Vagina (tissue), 2 donors: ENCODE data around the gene SLC7A4. TPM values are rescaled to one million over a fixed set of nuclear protein-coding genes. Genes with fewer than 3 reads are reported as not detected.
"Not testable (repeated sequence)": the region's sequence is repeated elsewhere in the genome, so short reads cannot be mapped to it uniquely, and the experiment has no call there.

ENCODE experiments used
- DNase-seq, 2 donors: peaks; one replicate each; pipeline ENCODE4 v3.0.0-alpha.2; 2017; ENCODE audit errors: extremely low spot score in 2 of 2
- H3K27ac ChIP-seq: fragments of 200-600 bp; sonication (generic); one replicate; pipeline ENCODE4 v1.5.1; 2019
- H3K27me3 ChIP-seq: fragments of 200-600 bp; sonication (generic); one replicate; pipeline ENCODE4 v1.5.1; 2019
- H3K36me3 ChIP-seq, 2 donors: fragments of 200-600 bp; sonication (generic); one replicate each; pipeline ENCODE4 v1.5.1; 2017 to 2019
- H3K4me1 ChIP-seq: fragments of 200-600 bp; sonication (generic); one replicate; pipeline ENCODE4 v1.5.1; 2019
- H3K4me3 ChIP-seq, 2 donors: fragments of 200-600 bp; sonication (generic); 1 replicate in 1 of 2; 2 replicates in 1 of 2; pipeline ENCODE4 v1.5.1; 2016 to 2019
- H3K9me3 ChIP-seq: fragments of 200-600 bp; sonication (generic); one replicate; pipeline ENCODE4 v1.5.1; 2019
- POLR2A ChIP-seq, 2 donors: fragments of 450-650 bp; IDR thresholded peaks; one replicate each; pipeline ENCODE4 v1.6.1; 2017; ENCODE audit warnings: antibody characterized with exemption in 2 of 2, mild to moderate bottlenecking in 2 of 2, moderate library complexity in 2 of 2
- POLR2AphosphoS5 ChIP-seq, 2 donors: sonication (generic); formaldehyde crosslinking; IDR thresholded peaks; one replicate each; pipeline ENCODE4 v1.9.0; 2017; ENCODE audit warnings: antibody characterized with exemption in 2 of 2, mild to moderate bottlenecking in 2 of 2, low read depth in 1 of 2; ENCODE audit not compliant: insufficient read depth in 1 of 2
- intact Hi-C: fragments of 100-400 bp; cut with DNase I; formaldehyde crosslinking; loops from one replicate; pipeline ENCODE4 v1.15.1; 2023
- total RNA-seq: library from RNA; depleted of rRNA; stranded (reverse); fragments of >200 nt; gene quantifications from one replicate; pipeline ENCODE4 v1.2.3, GENCODE V29; 2016
- TF ChIP-seq, protein P1 (sequence below), 3 experiments: fragments of 450-650 bp in 2 of 3; fragments of 200-600 bp in 1 of 3; sonication (generic) in 1 of 3; IDR thresholded peaks; one replicate each; pipeline ENCODE4 v1.5.1; 2017 to 2019; ENCODE audit warnings: antibody characterized with exemption in 3 of 3, mild to moderate bottlenecking in 2 of 3, moderate library complexity in 2 of 3

Gene SLC7A4
- total RNA-seq, 1 donor from 2014 or later: 0.98 TPM

DNA sequence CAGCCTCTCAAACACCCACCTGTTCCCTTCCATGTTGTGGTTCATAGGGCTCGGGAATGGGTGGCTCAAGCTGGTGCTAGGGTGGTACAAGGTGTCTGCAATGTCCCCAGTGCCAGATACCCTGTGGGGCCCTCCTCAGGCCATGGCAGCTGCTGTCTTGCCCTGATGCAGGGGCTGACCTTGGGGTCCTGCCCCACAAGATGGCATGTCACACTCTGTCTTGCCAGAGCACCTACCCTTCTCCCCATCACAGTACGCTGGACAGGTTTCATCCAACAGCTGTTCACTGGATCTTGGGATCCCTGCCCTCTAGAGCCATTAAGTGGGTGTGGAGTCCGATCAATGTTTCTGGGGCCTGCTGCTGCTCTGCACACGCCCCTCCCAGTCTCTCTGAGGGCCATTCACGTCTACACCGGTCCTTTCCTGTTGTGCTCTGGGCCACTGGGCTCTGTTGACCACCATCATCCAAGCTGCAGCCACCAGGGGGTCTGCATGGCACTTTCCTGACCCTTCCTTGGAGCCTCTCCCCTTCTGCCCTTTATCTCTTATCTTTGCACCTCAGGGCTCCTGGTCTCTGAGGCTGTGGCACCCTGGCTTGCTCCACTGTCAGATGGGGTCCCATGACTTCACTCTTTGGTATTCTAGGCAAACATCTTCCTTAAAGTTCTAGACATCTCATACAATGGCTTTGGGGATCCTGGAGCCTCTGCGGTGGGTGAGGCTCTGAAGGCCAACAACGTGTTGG is 20.5 kb upstream of the SLC7A4 start:
- no peaks in the 10 kb centered on the region for H3K36me3 ChIP-seq
- H3K9me3 ChIP-seq: no peaks in the 10 kb centered on the region
- H3K27ac ChIP-seq: no peak overlapping the region
- H3K27me3 ChIP-seq: no peaks in the 10 kb centered on the region
- H3K4me1 ChIP-seq: no peaks in the 10 kb centered on the region
- no peak overlapping the region for H3K4me3 ChIP-seq
- intact Hi-C loops: no loop called here
- DNase-seq: no peak
- no peak for TF ChIP-seq POLR2A (IDR thresholded peaks at IDR 0.05)
- TF ChIP-seq POLR2AphosphoS5 (IDR thresholded peaks at IDR 0.05; ENCODE audit: insufficient read depth in 1 of 2, low read depth in 1 of 2): no peak
- TF ChIP-seq, protein P1, sequence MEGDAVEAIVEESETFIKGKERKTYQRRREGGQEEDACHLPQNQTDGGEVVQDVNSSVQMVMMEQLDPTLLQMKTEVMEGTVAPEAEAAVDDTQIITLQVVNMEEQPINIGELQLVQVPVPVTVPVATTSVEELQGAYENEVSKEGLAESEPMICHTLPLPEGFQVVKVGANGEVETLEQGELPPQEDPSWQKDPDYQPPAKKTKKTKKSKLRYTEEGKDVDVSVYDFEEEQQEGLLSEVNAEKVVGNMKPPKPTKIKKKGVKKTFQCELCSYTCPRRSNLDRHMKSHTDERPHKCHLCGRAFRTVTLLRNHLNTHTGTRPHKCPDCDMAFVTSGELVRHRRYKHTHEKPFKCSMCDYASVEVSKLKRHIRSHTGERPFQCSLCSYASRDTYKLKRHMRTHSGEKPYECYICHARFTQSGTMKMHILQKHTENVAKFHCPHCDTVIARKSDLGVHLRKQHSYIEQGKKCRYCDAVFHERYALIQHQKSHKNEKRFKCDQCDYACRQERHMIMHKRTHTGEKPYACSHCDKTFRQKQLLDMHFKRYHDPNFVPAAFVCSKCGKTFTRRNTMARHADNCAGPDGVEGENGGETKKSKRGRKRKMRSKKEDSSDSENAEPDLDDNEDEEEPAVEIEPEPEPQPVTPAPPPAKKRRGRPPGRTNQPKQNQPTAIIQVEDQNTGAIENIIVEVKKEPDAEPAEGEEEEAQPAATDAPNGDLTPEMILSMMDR (IDR thresholded peaks at IDR 0.05): no peak

DNA sequence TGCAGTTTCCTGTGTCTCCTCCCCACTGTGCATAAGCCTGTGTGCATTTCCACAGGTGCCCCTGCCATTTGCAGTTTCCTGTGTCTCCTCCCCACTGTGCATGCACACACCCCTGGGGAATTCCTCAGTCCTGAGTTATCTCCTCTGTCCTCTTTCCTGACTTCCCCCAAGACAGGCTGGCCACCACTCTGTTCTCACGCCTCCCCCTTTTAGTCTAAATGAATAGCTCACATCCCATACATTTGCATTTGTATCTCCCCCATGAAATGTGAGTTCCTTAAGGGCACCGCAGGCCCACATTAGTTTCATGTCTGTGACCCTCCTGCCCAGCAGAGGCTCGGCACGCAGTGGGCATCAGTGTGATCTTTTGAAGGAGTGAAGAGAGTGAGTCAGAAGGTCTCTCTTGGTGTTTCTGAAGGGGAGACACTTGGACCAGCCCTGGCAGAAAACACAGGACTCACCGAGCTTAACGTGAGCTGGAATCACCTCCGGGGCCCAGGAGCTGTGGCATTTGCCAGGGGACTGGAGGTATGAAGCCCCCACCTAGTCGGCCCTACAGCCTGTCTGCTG is 19.6 kb upstream of the SLC7A4 start:
- Histone ChIP-seq H3K27ac (no peak overlapping the region), H3K9me3 (no peaks in the 10 kb centered on the region), H3K27me3 (no peaks in the 10 kb centered on the region), H3K4me3 (no peak overlapping the region), H3K4me1 (no peaks in the 10 kb centered on the region), H3K36me3 (no peaks in the 10 kb centered on the region)
- DNase-seq: no peak
- no peak for TF ChIP-seq POLR2AphosphoS5 (IDR thresholded peaks at IDR 0.05; ENCODE audit: insufficient read depth in 1 of 2, low read depth in 1 of 2)
- TF ChIP-seq, protein P1 (IDR thresholded peaks at IDR 0.05): no peak
- no peak for TF ChIP-seq POLR2A (IDR thresholded peaks at IDR 0.05)
- intact Hi-C loops: no loop called here

DNA sequence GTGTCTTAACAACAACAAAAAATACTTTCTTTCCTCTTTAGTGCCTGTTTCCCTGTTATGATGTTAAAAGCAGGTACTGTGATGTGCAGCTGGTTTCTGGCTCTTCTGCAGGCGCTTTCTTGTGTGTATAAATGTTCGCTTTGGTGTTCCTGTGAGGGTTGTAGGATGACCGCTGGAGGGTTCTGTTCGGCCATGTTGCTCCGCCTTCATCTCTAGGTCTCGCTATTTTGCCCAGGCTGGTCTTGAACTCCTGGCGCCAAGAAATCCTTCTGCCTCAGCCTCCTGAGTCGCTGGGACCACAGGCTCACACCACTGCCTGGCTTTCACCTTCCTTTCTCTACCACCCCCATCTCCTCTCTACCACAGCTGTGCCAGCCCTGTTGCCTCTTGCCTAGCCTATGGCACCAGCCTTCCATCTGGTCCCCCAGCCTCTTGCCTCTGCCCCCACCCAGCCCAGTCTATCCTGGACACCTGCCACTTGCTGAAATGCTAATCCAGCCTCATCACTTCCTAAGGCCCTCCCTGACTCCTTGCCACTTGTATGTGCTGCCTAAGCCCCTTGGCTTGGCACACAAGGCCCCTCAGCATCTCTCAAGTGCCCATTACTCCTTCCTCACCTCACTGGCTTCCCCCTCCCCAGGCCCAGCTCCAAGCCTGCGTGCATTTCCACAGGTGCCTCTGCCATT is 18.9 kb upstream of the SLC7A4 start:
- Histone ChIP-seq H3K9me3 (no peaks in the 10 kb centered on the region), H3K36me3 (no peaks in the 10 kb centered on the region), H3K27ac (no peak overlapping the region), H3K27me3 (no peaks in the 10 kb centered on the region), H3K4me1 (no peaks in the 10 kb centered on the region), H3K4me3 (no peak overlapping the region)
- DNase-seq: no peak
- intact Hi-C loops: no loop called here
- TF ChIP-seq, protein P1 (IDR thresholded peaks at IDR 0.05): no peak
- TF ChIP-seq POLR2AphosphoS5 (IDR thresholded peaks at IDR 0.05; ENCODE audit: insufficient read depth in 1 of 2, low read depth in 1 of 2): no peak
- TF ChIP-seq POLR2A (IDR thresholded peaks at IDR 0.05): no peak

DNA sequence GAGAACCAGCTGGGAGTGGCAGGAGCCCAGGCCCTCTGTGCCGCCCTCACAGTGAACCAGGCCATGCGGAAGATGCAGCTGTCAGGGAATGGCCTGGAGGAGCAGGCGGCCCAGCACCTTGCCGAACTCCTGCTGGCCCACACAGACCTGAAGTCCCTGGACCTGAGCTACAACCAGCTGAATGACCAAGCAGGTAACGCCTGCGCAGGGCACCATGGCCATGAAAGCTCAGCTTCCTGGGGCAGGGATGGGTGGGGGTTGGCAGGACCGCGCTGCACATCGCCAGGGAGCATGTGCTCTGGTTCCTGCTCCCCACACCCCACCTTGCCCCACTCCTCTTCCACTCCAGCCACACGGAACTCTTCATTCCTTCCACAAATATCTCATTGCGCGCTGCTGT is 16.6 kb upstream of the SLC7A4 start:
- H3K4me1 ChIP-seq: peaks cover 20% of the 10 kb centered on the region
- H3K27ac ChIP-seq, H3K36me3 ChIP-seq, H3K9me3 ChIP-seq, intact Hi-C loops, H3K4me3 ChIP-seq, H3K27me3 ChIP-seq, DNase-seq: not testable (repeated sequence)

DNA sequence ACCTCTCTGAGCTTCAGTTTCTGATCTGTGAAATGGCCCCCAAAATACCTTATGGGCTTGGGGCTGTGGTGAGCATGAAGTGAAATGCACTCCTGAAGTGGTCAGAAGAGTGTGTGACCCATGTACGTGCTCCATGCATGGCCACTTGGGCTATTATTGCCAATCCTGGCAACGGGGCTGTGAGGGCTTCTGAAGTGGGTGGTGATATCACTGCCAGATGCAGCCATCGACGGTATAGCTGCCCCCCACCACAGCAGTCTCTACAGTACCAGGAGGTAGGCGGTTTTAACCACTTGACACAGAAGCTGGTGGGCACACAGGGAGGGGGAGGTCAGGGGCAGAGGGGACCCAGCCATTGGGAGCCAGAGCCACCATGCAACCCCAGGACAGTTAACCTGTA is 16.1 kb upstream of the SLC7A4 start:
- peaks cover 21% of the 10 kb centered on the region for H3K4me1 ChIP-seq
- H3K4me3 ChIP-seq, intact Hi-C loops, H3K27me3 ChIP-seq, H3K36me3 ChIP-seq, H3K9me3 ChIP-seq, DNase-seq, H3K27ac ChIP-seq: not testable (repeated sequence)

DNA sequence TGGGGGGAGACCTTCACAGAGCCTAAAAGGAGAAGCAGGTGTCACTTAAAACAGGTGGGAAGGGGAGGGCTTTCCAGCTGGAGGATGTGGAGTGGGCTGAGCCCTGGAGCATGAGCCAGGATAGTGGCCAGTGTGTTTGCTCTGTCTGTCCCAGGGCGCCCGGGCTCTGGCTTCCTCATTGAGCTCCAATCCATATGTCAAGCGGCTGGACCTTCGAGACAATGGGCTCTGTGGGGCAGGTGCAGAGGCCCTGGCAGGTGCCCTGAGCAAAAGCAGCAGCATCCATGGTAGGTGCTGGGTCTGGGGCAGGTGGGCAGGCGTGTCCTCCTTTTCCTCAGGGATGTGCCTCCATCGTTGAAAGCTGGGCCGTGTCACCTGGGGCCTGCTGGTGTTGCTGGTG is 15.4 kb upstream of the SLC7A4 start:
- H3K4me3 ChIP-seq: no peak overlapping the region
- TF ChIP-seq POLR2A (IDR thresholded peaks at IDR 0.05) (no peak), POLR2AphosphoS5 (IDR thresholded peaks at IDR 0.05; ENCODE audit: insufficient read depth in 1 of 2, low read depth in 1 of 2) (no peak)
- TF ChIP-seq, protein P1 (IDR thresholded peaks at IDR 0.05): no peak
- no peaks in the 10 kb centered on the region for H3K9me3 ChIP-seq
- intact Hi-C loops: no loop called here
- no peaks in the 10 kb centered on the region for H3K27me3 ChIP-seq
- H3K27ac ChIP-seq: no peak overlapping the region
- H3K36me3 ChIP-seq: no peaks in the 10 kb centered on the region
- no peak for DNase-seq
- peaks cover 21% of the 10 kb centered on the region for H3K4me1 ChIP-seq
